Subcutaneous adipose tissue (tissue), 4 donors: ENCODE data around the gene PRIM1. TPM values are rescaled to one million over a fixed set of nuclear protein-coding genes. Genes with fewer than 3 reads are reported as not detected.

Experiments used
- CTCF ChIP-seq: fragments of 450-650 bp; IDR thresholded peaks from one replicate; pipeline ENCODE4 v1.5.1; 2016; ENCODE audit warnings: low read depth, mild to moderate bottlenecking, control low read depth, antibody characterized with exemption, moderate library complexity
- total RNA-seq, 4 donors: library from RNA; depleted of rRNA; stranded (reverse); fragments of >200 nt; gene quantifications; one replicate each; pipeline ENCODE4 v1.1.0, GENCODE V29; 2016

The PRIM1 gene
- total RNA-seq, 4 donors from 2014 or later = 3.4 to 11.7 (median 8.2) TPM

- TF ChIP-seq CTCF = no peak
Measured at GRCh38 chr12:56766535-56766934, 14.4 kb upstream of the PRIM1 start.

- no peak for TF ChIP-seq CTCF
Measured at GRCh38 chr12:56763753-56764657, 11.9 kb upstream of the PRIM1 start.

DNA sequence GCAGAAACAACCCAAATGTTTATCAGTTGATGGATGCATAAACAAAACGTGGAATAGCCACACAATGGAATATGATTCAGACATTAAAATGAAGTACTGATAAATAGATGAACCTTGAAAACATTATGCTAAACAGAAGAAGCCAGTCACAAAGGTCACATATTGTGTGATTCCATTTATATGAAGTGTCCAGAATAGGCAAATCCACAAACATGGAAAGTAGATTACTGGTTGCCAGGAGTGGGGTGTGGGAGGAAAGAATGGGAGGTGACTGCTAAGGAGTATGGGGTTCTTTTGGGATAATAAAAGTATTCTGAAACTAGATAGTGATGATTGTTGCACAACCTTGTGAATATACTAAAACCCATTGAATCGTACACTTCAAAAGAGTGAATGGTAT, 9.7 kb upstream of the PRIM1 start:
- TF ChIP-seq CTCF = no peak

DNA sequence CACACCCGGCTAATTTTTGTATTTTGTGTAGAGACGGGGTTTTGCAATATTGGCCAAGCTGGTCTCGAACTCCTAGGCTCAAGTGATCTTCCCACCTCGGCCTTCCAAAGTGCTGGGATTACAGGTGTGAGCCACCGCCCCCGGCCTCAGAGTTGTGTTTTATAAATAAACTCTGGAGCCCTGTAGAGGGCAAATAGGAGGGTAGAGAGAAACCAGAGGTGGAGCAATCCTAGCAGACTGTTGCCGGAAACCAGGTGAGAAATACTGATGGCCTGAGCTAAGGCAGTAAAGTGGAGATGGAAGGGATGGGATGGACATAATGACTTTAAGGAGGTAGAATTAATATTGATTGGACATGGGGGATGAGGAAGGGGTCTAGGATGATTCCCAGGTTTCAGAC, 8.3 kb upstream of the PRIM1 start:
- no peak for TF ChIP-seq CTCF

GRCh38 chr12:56759263-56759908, 7.3 kb upstream of the PRIM1 start:
- no peak for TF ChIP-seq CTCF

- no peak for TF ChIP-seq CTCF
Measured at GRCh38 chr12:56758728-56759262, 6.7 kb upstream of the PRIM1 start.

DNA sequence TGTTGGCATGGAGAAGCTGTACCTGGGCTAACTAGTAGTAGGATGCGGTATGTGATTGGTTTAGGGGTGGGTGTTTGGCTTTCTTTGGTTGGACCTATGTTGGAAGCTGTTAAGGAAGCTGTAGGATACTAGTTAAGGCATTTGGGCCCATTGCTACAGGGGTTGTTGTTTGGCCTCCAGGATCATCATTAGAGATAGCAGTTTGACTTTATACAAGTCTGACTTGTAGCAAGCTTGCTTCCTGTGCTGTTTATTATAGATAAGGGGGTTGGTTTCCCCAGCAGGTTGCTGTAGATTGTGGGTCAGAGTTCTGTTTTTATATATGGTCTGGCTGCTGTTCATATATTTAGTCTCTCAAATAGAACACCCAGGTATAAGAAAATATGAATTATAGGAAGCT, 1.4 kb upstream of the PRIM1 start:
- TF ChIP-seq CTCF = no peak
